Testis (tissue), 3 donors: Measurements from ENCODE around the gene RETREG2. TPM values are rescaled to one million over a fixed set of nuclear protein-coding genes. Genes with fewer than 3 reads are reported as not detected.

Source experiments
- DNase-seq: peaks from one replicate; pipeline ENCODE4 v3.0.0-alpha.2; 2019
- H3K27ac ChIP-seq, 2 donors: fragments of 200-600 bp; sonication (generic); one replicate each; pipeline ENCODE4 v1.5.1; 2019
- H3K27me3 ChIP-seq: fragments of 200-600 bp; sonication (generic); one replicate; pipeline ENCODE4 v1.5.1; 2019
- H3K36me3 ChIP-seq: fragments of 200-600 bp; sonication (generic); one replicate; pipeline ENCODE4 v1.5.1; 2017; ENCODE audit warnings: low read depth; ENCODE audit errors: missing control alignments
- H3K4me1 ChIP-seq: fragments of 200-600 bp; sonication (generic); one replicate; pipeline ENCODE4 v1.5.1; 2019
- H3K4me3 ChIP-seq, 2 donors: fragments of 200-600 bp; sonication (generic); one replicate each; pipeline ENCODE4 v1.5.1; 2017 to 2019
- H3K9me3 ChIP-seq: fragments of 200-600 bp; sonication (generic); one replicate; pipeline ENCODE4 v1.5.1; 2017
- CTCF ChIP-seq, 3 experiments: fragments of 450-650 bp in 2 of 3; fragments of 200-600 bp in 1 of 3; sonication (generic) in 1 of 3; IDR thresholded peaks; one replicate each; pipeline ENCODE4 v1.5.1; 2016 to 2019; ENCODE audit warnings: antibody characterized with exemption in 3 of 3, mild to moderate bottlenecking in 2 of 3, moderate library complexity in 1 of 3
- POLR2A ChIP-seq: fragments of 450-650 bp; IDR thresholded peaks from one replicate; pipeline ENCODE4 v1.6.1; 2017; ENCODE audit warnings: antibody characterized with exemption, mild to moderate bottlenecking, moderate library complexity
- WGBS, 2 donors: methylation state at CpG; one replicate each; pipeline ENCODE4 v1.1.5; 2018; 5-methylcytosine and 5-hydroxymethylcytosine counted together
- intact Hi-C: fragments of 100-400 bp; cut with DNase I; formaldehyde crosslinking; loops from one replicate; pipeline ENCODE4 v1.15.1; 2023; ENCODE audit warnings: low total_unique reads
- polyA plus RNA-seq: library from polyadenylated mRNA; stranded (reverse); fragments of 350-450 nt; fragmentation: Illumina TruSeq; extraction: RNeasy Lipid Tissue Mini Kit (QIAGEN cat#74804); gene quantifications from one replicate; pipeline ENCODE4 v1.2.3, GENCODE V29; 2014; ENCODE audit warnings: low read depth, low replicate concordance; ENCODE audit not compliant: insufficient read depth
- total RNA-seq, 2 donors: library from RNA; depleted of rRNA; stranded (reverse); fragments of >200 nt; gene quantifications; one replicate each; pipeline ENCODE4 v1.2.3, GENCODE V29; 2016

The RETREG2 gene
- total and polyA plus RNA-seq, 3 donors from 2014 or later, result 135 to 441 (median 138) TPM

GRCh38 chr2:219160186-219161017 lies 17.7 kb upstream of the RETREG2 start, which contains the start of gene NHEJ1:
NHEJ1 (minus strand) TSS chr2:219160815; CDS start chr2:219158362, 2,453 bp downstream.
- no peaks in the 10 kb centered on the region for H3K4me1 ChIP-seq
- H3K4me3 ChIP-seq, result peak within 1 kb of the TSS; percentile 67 to 85
- H3K36me3 ChIP-seq, result no peaks in the 10 kb centered on the region
- 1 to 2% methylated on average over 18 to 53 of the region's 70 CpGs for WGBS, 2 donors
- peak; percentile 98 for DNase-seq
- H3K27ac ChIP-seq, result peak within 1 kb of the TSS; percentile 93 to 96
- intact Hi-C loops, result loop anchor here (5.0 kb wide), 1 partner anchor 132 kb away; no protein-coding TSS in a partner anchor
- TF ChIP-seq CTCF (IDR thresholded peaks at IDR 0.05), result peak; percentile 96 to 98 (median 97)
- no peak for TF ChIP-seq POLR2A
- no peaks in the 10 kb centered on the region for H3K27me3 ChIP-seq
- H3K9me3 ChIP-seq, result no peaks in the 10 kb centered on the region

- WGBS, 2 donors, result 56 to 67% methylated on average over 4 of the region's 4 CpGs
- H3K4me1 ChIP-seq, result no peaks in the 10 kb centered on the region
These were observed 17.0 kb upstream of the RETREG2 start for GRCh38 chr2:219161097-219161496.

GRCh38 chr2:219163156-219163555 lies 14.9 kb upstream of the RETREG2 start:
- intact Hi-C loops, result loop anchor here (5.0 kb wide), 1 partner anchor 129 kb away; no protein-coding TSS in a partner anchor
- TF ChIP-seq CTCF (IDR thresholded peaks at IDR 0.05) (no peak), POLR2A (no peak)
- WGBS, 2 donors, result 91 to 93% methylated on average over 6 of the region's 6 CpGs

More at GRCh38 chr2:219161097-219161496, 17.0 kb upstream of the RETREG2 start:
- intact Hi-C loops, result loop anchor here (5.0 kb wide), 1 partner anchor 131 kb away; no protein-coding TSS in a partner anchor
- Histone ChIP-seq H3K36me3 (no peaks in the 10 kb centered on the region), H3K27me3 (no peaks in the 10 kb centered on the region), H3K4me3 (peak overlapping the region; percentile 67 to 85), H3K27ac (peak overlapping the region; percentile 93 to 96), H3K9me3 (no peaks in the 10 kb centered on the region)
- no peak for DNase-seq
- TF ChIP-seq CTCF (IDR thresholded peaks at IDR 0.05) (no peak), POLR2A (no peak)

GRCh38 chr2:219165058-219165911 lies 12.8 kb upstream of the RETREG2 start:
- intact Hi-C loops, result no loop called here
- no peak for TF ChIP-seq POLR2A
- no peak for TF ChIP-seq CTCF (IDR thresholded peaks at IDR 0.05)
- no peak overlapping the region for H3K4me3 ChIP-seq
- H3K4me1 ChIP-seq, result peaks cover 7% of the 10 kb centered on the region
- H3K9me3 ChIP-seq, result no peaks in the 10 kb centered on the region
- H3K27me3 ChIP-seq, result no peaks in the 10 kb centered on the region
- H3K27ac ChIP-seq, result no peak overlapping the region
- DNase-seq, result no peak
- H3K36me3 ChIP-seq, result no peaks in the 10 kb centered on the region
- 79 to 81% methylated on average over 9 to 10 of the region's 10 CpGs for WGBS, 2 donors

More at GRCh38 chr2:219163156-219163555, 14.9 kb upstream of the RETREG2 start:
- Histone ChIP-seq H3K27ac (no peak overlapping the region), H3K9me3 (no peaks in the 10 kb centered on the region), H3K27me3 (no peaks in the 10 kb centered on the region), H3K4me1 (peaks cover 3% of the 10 kb centered on the region), H3K4me3 (no peak overlapping the region), H3K36me3 (no peaks in the 10 kb centered on the region)
- DNase-seq, result no peak
